T follicular helper cell (primary cell): ENCODE measurements around the gene PGLYRP2.
A peak's percentile ranks its signal among the peaks of the same experiment; 100 is the strongest.
"Not testable (repeated sequence)": the region's sequence is repeated elsewhere in the genome, so short reads cannot be mapped to it uniquely, and the experiment has no call there.

Experiments
- DNase-seq: peaks from one replicate; pipeline ENCODE4 v3.0.0-alpha.2; 2020; ENCODE audit warnings: low read depth

The PGLYRP2 gene

DNA sequence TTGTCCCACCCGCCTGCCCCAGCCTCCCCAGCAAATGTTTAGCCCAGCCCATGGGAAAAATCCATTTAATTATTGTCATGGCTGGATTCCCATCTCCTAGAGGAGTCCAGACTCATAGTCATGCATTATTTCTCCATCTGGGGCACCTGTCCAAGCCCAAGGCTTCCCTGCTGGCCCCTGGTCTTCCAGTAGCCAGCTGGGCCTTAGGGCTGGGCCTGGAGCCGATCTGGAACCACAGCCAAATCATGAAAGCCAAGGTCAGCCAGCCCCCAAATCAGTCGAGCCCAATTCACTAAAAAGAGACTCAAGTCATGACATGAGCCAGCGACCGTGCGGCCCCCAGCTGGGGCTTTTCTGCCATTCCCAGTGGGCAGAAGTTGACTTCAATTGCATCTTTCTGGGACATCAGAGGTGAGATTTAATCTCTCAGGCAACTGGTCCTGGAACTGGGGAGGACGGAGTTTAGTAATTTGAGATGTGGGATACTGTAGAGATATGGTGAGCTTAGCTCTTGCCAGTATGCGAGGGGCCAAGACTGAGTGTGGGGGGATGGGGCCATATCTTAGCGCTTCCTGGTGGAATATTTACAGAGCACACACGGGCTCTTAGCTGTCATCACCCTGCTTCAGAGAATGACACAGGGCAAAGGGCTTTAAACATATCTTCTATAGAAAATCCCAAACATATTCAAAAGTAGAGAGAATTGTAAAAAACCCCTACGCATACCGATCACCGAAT, 9.4 kb upstream of the PGLYRP2 start:
- no peak for DNase-seq

- DNase-seq, result no peak
These were observed 7.7 kb upstream of the PGLYRP2 start for GRCh38 chr19:15487038-15487437.

DNA sequence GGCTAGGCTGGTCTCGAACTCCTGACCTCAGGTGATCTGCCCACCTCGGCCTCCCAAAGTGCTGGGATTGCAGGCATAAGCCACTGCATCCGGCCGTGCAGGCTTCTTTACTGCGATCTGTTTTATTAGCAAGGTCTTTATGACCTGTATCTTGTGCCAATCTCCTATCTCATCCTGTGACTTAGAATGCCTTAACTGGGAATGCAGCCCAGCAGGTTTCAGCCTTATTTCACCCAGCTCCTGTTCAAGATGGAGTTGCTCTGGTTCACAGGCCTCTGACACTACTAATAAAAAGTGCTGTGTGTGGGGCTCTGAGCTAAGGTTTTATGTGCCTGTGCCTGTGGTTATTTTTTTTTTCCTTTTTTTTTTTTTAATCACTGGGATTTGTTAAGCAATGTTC, 6.5 kb upstream of the PGLYRP2 start:
- not testable (repeated sequence) for DNase-seq

- DNase-seq, result not testable (repeated sequence)
These were observed 1.7 kb upstream of the PGLYRP2 start for GRCh38 chr19:15480996-15481395.

DNA sequence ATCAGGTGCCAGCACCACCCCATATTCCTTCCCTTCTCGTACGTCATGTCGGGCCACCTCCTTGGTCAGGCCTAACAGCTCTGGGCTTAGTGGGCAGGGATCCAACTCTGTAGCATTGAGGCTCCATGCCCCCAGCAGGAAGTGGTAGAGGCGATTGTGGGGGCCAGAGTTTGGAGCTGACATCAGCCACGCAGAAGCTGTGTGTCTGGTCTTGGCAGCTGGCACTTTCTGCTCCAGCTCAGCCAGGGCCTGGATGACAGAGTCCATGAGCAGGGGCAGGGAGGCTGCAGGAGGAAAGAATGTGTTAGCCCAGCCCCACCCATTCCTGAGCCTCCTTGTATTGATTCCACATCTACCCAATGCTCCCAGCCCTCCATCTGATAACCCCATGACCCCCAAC, 3.0 kb downstream of the PGLYRP2 start:
- DNase-seq, result no peak

DNA sequence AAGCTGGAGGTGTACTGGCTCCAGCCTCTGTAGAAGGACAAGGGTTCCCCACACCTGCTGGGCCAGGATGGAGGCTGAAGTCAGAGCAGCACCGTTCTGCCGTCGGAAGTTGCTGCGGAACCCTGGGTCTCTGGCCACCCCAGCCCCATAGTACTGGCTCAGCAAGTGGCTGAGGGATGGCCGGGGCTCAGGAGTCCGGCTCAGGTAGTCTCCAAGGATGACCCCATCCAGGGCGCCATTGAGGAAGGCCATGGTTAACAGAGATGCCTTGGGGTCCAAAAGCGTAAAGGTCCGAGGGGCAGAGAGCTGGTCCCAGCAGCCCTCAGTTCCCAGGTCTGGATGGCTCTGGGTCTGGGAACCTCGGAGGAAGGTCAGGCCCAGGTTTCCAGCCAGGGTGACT, 3.7 kb downstream of the PGLYRP2 start:
- no peak for DNase-seq

GRCh38 chr19:15475169-15475568, 4.1 kb downstream of the PGLYRP2 start:
- no peak for DNase-seq

DNA sequence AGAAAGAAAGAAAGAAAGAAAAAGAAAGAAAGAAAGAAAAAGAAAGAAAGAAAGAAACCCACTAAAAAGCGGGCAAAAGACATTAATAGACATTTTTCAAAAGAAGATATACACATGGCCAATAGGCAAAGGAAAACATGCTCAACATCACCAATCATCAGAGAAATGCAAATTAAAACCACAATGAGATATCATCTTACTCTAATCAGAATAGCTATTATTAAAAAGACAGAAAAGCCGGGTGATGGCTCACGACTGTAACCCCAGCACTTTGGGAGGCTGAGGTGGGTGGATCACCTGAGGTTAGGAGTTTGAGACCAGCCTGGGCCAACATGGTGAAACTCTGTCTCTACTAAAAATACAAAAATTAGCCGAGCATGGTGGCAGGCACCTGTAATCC, 5.5 kb downstream of the PGLYRP2 start:
- not testable (repeated sequence) for DNase-seq

- DNase-seq, result no peak
These were observed 7.6 kb downstream of the PGLYRP2 start for GRCh38 chr19:15471639-15472101.

DNA sequence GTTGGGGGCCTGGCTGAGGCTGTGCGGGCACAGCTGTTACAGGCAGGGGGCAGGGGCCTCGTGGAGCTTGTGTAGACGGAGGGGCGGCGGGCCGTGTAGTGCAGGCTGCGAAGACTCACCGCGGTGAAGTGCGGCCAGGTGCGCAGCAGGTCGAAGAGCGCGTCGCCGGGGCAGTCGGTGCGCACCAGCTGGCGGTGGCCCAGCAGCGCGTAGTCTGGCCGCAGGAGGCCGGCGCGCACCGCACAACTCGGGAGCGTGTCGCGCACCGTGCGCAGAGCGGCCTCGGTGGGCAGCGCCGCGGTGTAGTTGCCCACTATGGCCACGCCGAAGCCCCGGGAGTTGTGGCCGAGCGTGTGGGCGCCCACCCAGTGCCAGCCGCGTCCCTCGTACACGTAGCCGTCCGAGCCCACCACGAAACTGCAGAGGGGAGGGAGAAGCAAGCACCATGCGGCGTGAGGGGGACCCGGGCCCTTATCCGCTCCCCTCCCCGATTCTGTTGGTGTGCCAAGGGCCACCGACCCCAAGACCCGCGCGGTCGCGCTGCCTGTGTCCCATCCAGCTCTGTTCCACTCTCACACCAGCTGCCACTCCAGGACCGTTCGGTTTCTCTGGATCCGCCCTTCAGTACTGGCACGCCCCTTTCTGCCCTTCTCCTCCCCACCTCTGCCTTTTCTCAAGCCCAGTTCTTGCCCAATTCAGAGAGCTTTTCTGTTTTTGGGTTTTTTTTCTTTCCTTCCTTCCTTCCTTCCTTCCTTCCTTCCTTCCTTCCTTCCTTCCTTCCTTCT, 9.6 kb downstream of the PGLYRP2 start:
- no peak for DNase-seq

DNA sequence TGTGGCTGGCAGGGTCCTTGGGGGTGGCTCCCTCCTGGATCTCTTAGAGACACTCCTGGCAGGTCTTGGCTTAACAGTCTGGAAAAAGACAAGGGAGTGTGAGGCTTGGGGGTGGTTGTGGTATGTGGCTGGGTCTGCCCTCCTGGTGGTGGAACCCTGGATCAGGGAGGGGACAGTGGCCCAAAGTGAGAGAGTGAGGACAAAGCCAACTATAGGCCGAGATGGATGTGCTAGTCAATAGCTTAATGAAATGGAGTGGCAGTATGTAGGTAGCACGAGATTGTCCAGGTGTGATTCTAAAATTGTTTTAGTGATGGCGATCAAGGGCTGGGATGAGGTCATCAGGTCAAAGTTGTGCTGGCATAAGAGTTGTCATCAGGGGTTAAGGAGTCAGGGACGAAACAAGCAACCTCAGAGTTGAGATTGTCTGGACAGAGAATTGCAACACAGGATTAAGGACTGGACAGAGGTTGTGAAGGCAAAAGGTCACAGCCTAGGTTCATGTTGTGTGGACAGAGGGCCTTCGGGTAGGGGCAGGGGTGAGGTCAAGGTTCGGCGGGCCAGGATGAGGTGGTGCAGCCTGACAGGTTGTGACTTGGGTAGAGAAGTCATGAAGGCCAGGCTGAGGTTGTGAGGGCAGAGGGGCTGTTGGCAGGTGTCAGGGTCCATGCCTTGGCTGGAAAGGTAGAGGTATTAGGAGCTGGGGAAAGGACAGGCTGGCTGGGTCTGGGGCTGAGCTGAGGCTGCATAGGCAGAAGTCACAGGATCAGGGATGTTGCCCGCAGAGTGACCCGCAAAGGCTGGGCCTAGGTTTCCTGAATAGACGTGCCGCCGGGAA, 10.4 kb downstream of the PGLYRP2 start:
- DNase-seq, result no peak

GRCh38 chr19:15467734-15468214, 11.5 kb downstream of the PGLYRP2 start:
- no peak for DNase-seq

DNA sequence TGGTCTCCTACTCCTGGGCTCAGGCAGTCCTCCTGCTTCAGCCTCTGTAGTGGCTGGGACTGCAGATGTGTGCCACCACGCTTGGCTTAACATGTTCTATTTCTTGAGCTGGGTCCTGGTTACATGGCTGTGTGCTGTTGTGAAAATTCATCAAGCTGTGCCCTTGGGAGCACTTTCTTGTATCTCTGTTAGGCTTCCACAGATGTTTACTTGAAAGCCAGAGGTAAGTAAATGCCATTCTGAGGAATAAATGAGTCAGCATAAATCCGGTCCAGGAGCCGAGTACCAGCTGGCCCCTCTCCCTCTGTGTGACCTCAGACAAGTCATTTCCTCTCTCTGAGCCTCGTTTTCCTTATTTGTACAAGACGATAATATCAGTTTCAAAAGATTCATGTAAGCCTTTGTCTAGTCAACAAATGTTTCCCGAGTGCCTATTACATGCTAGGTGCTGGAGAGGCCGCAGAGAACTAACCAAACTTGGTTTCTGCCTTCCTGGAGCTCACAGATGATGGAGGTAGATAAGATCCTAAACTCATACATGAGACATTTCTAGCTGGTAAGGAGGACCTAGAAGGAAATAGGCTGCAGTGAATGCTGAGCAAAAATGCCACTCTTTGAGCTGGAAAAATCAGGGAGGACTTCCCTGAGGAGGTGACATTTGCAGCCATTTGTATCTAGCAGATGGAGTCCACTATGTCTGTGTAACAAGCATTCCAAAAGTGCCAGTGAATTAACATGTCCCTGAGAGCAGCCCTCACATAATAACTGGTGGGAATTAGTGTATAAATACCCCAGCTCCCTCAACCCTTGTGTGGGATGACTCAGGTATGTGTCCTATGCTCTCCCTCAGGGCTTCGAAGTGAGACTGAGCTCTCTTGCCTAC, 12.2 kb downstream of the PGLYRP2 start:
- no peak for DNase-seq

- DNase-seq, result peak; percentile 39
These were observed 14.6 kb downstream of the PGLYRP2 start, which contains the start of gene RASAL3 for GRCh38 chr19:15464394-15465385. TSS of gene RASAL3 (minus strand) at chr19:15464544. CDS start at chr19:15464358, 186 bp downstream.

DNA sequence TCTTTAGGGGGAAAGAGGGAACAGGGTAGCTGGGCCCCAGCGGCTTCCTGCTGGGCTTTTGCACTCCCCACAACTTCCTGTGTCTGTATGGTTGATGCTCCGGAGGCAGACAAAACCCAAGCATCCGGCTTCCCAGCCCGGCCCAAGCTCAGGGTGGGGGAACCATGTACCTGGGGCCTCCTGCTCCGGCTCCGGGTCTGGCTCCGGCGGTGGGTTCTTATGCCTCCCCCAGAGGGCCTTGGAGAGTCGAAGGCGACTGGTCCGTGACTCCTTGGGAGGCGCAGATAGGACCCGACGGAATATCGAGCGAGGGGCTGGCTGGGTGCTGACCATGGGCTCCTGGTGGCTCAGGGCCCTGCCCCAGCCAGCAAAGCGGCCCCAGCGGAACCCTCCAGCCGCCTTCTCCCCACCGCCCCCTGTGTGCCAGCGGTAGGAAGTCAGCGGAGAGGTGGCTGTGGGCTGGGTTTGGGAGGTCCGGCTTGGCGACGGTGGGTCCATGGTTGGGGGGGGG, 15.4 kb downstream of the PGLYRP2 start:
- DNase-seq, result peak; percentile 66

GRCh38 chr19:15461694-15462093, 17.6 kb downstream of the PGLYRP2 start:
- DNase-seq, result no peak

DNA sequence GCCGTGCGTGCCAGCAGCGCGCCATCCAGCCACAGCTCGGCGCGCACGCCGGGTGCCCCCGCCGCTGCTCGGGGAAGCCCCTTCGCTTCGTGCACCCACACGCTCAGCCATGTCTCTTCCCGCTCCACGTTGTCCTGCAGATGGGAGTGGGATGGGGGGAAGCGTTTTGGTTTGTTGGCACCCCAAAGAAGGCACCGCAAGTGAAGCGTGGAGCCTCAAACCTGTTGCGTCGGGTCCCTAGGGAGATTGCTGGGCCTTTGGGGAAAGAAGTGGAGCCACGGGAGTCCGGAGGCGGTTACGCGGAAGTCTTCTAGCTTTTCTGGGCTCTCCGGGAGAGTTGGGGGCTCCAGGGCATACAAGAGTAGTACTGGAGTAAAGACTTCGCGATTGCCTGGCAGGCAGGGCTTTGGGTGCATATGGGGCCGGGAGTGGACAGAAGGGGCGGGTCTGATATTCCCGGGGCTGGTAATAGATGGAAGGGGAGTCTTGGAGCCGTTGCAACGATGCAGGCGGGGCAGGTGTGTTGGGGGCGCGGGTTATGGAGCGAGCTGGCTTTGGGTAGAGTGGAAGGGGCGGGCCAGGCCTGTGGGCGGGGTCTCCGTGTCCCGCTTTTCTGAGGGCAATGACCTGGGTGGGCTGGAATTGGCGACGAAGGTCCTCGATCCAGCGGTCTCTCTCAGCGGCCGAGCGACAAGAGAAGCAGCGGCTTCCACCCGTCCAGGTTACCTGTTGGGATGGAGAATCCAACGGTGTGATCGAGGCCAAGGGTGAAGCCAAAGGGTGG, 21.4 kb downstream of the PGLYRP2 start:
- DNase-seq, result no peak

GRCh38 chr19:15456871-15457700, 22.2 kb downstream of the PGLYRP2 start:
- DNase-seq, result no peak
